Endodermal cell (in vitro differentiated cells): ENCODE measurements around the gene MOB1A. TPM values are rescaled to one million over a fixed set of nuclear protein-coding genes. Genes with fewer than 3 reads are reported as not detected.

ENCODE experiments used
- DNase-seq: peaks from one replicate; pipeline ENCODE4 v3.0.0-alpha.2; 2017
- H3K27ac ChIP-seq: 2 replicates; pipeline ENCODE4 v1.5.1; 2013; ENCODE audit warnings: mild to moderate bottlenecking, low read depth, low read length, moderate library complexity
- H3K27me3 ChIP-seq: 2 replicates; pipeline ENCODE4 v1.6.1; 2013; ENCODE audit warnings: mild to moderate bottlenecking, low read length, moderate library complexity; ENCODE audit not compliant: insufficient read depth, control insufficient read depth, poor library complexity, severe bottlenecking
- H3K36me3 ChIP-seq: 2 replicates; pipeline ENCODE4 v1.7.0; 2013; ENCODE audit warnings: mild to moderate bottlenecking, low read length, moderate library complexity; ENCODE audit not compliant: control insufficient read depth, insufficient read depth
- H3K4me1 ChIP-seq: one replicate; pipeline ENCODE4 v1.7.0; 2013; ENCODE audit warnings: low read length; ENCODE audit not compliant: control insufficient read depth, insufficient read depth
- H3K4me3 ChIP-seq: 2 replicates; pipeline ENCODE4 v1.5.1; 2013; ENCODE audit warnings: mild to moderate bottlenecking, low read length, moderate library complexity
- H3K9ac ChIP-seq: 2 replicates; pipeline ENCODE4 v1.6.1; 2013; ENCODE audit warnings: mild to moderate bottlenecking, low read length, moderate library complexity; ENCODE audit not compliant: poor library complexity, severe bottlenecking; ENCODE audit errors: extremely low read depth
- H3K9me3 ChIP-seq: 2 replicates; pipeline ENCODE4 v1.6.1; 2013; ENCODE audit warnings: mild to moderate bottlenecking, low read length, moderate library complexity; ENCODE audit not compliant: control insufficient read depth
- H3K27ac Mint-ChIP-seq: 2 replicates; pipeline ENCODE4 v1.8.0; 2020; ENCODE audit warnings: mixed read lengths
- H3K27me3 Mint-ChIP-seq: 2 replicates; pipeline ENCODE4 v1.8.0; 2021; ENCODE audit warnings: mild to moderate bottlenecking, mixed read lengths; ENCODE audit not compliant: insufficient read depth
- H3K36me3 Mint-ChIP-seq: 2 replicates; pipeline ENCODE4 v1.8.0; 2020; ENCODE audit warnings: low read depth, mixed read lengths
- H3K4me1 Mint-ChIP-seq: 2 replicates; pipeline ENCODE4 v1.8.0; 2020; ENCODE audit warnings: mixed read lengths
- H3K4me3 Mint-ChIP-seq: 2 replicates; pipeline ENCODE4 v1.8.0; 2020; ENCODE audit warnings: mild to moderate bottlenecking, moderate library complexity, mixed read lengths
- H3K9me3 Mint-ChIP-seq: 2 replicates; pipeline ENCODE4 v1.8.0; 2020; ENCODE audit warnings: mild to moderate bottlenecking, mixed read lengths
- WGBS, 2 experiments: methylation state at CpG; one replicate each; pipeline versions ENCODE4 v1.1.5 to v1.1.7; 2013; ENCODE audit warnings: missing lambda C conversion rate in 2 of 2, mixed read lengths in 1 of 2; ENCODE audit not compliant: insufficient coverage in 1 of 2, insufficient read length in 1 of 2; 5-methylcytosine and 5-hydroxymethylcytosine counted together
- total RNA-seq, 2 donors: library from RNA; stranded (reverse); fragmentation: NEBNext Ultra II Directional in 1 of 2; extraction: Animal tissue kit (Norgen Biotek cat#: 25700) in 1 of 2; gene quantifications; 2 replicates in 1 of 2; 3 replicates in 1 of 2; pipeline ENCODE4 v1.2.1, GENCODE V29; 2021
- TF ChIP-seq, protein P1 (sequence below): fragments of 200-600 bp; sonication (generic); conservative IDR thresholded peaks from 2 replicates; pipeline ENCODE4 v1.5.0; 2021; ENCODE audit warnings: antibody characterized with exemption, mild to moderate bottlenecking

The MOB1A gene
- total RNA-seq, 2 donors from 2014 or later = 92.3 to 125 TPM

DNA sequence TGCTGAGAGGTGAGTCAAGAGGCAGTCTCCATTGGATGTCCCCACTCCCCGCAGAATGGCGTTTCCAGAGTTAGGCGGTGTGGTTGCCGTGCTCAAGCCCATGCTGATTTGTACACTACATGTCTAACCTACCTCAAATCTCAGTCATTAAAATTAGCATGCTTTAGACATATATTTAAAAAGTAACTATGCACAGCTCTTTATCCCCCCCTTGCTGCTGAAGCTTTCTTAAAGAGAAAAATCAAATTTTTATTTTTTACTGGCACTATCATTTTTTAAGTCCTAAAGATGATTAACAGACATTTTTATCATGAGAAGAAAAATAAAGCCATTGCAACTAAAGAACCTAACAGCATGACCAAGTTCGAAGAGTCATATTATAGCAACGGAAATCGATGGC lies 73.8 kb downstream of the MOB1A start:
- Mint-ChIP-seq H3K27me3 (no peaks in the 10 kb centered on the region), H3K4me1 (peaks cover 18% of the 10 kb centered on the region), H3K36me3 (peaks cover 28% of the 10 kb centered on the region), H3K9me3 (no peaks in the 10 kb centered on the region), H3K27ac (no peak overlapping the region), H3K4me3 (no peak overlapping the region)
- Histone ChIP-seq H3K9me3 (no peaks in the 10 kb centered on the region), H3K4me3 (no peak overlapping the region), H3K27me3 (no peaks in the 10 kb centered on the region), H3K36me3 (peaks cover 29% of the 10 kb centered on the region), H3K4me1 (peaks cover 3% of the 10 kb centered on the region), H3K9ac (no peak overlapping the region), H3K27ac (no peak overlapping the region)
- TF ChIP-seq, protein P1, sequence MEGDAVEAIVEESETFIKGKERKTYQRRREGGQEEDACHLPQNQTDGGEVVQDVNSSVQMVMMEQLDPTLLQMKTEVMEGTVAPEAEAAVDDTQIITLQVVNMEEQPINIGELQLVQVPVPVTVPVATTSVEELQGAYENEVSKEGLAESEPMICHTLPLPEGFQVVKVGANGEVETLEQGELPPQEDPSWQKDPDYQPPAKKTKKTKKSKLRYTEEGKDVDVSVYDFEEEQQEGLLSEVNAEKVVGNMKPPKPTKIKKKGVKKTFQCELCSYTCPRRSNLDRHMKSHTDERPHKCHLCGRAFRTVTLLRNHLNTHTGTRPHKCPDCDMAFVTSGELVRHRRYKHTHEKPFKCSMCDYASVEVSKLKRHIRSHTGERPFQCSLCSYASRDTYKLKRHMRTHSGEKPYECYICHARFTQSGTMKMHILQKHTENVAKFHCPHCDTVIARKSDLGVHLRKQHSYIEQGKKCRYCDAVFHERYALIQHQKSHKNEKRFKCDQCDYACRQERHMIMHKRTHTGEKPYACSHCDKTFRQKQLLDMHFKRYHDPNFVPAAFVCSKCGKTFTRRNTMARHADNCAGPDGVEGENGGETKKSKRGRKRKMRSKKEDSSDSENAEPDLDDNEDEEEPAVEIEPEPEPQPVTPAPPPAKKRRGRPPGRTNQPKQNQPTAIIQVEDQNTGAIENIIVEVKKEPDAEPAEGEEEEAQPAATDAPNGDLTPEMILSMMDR = no peak
- 97 to 100% methylated on average over 4 to 7 of the region's 7 CpGs for WGBS, 2 experiments
- DNase-seq = no peak

DNA sequence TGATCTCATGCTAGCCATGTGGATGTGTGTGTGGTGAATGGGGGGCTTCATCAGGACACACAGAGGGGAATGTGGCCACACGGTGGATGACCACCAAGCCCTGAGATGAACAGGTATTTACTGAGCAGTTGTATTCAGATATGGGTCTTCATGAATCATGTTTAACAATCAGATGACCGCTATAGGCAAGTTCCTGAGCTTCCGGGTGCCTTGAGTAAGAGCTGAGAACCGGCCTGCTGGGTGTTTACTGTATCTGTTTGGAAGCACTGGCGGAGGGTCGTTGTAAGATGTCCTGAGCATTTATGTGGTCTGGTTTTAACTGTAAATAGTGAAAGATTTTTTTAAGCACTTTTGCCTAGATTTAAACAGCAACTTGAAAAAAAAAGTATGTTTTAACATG lies 74.9 kb downstream of the MOB1A start:
- H3K36me3 Mint-ChIP-seq = peaks cover 38% of the 10 kb centered on the region
- no peaks in the 10 kb centered on the region for H3K27me3 Mint-ChIP-seq
- no peaks in the 10 kb centered on the region for H3K9me3 ChIP-seq
- no peaks in the 10 kb centered on the region for H3K27me3 ChIP-seq
- H3K27ac Mint-ChIP-seq = no peak overlapping the region
- peaks cover 3% of the 10 kb centered on the region for H3K4me1 ChIP-seq
- peaks cover 32% of the 10 kb centered on the region for H3K36me3 ChIP-seq
- no peaks in the 10 kb centered on the region for H3K9me3 Mint-ChIP-seq
- H3K4me3 Mint-ChIP-seq = no peak overlapping the region
- peaks cover 18% of the 10 kb centered on the region for H3K4me1 Mint-ChIP-seq
- WGBS, 2 experiments = 93 to 97% methylated on average over 4 to 6 of the region's 6 CpGs
- TF ChIP-seq, protein P1 = no peak
- no peak overlapping the region for H3K4me3 ChIP-seq
- no peak overlapping the region for H3K9ac ChIP-seq
- DNase-seq = peak; percentile 18
- no peak overlapping the region for H3K27ac ChIP-seq

Other genes starting within 250 kb of the MOB1A start
- 10 to 100 TPM; 23.5 to 26.3 TPM for gene TET3, start 194.0 kb downstream of the MOB1A start, total RNA-seq
- 10 to 100 TPM; 42.5 to 43.2 TPM for gene BOLA3, start 31.0 kb downstream of the MOB1A start, total RNA-seq
- 10 to 100 TPM; 77.4 to 84.5 TPM for gene MTHFD2, start 19.7 kb upstream of the MOB1A start, total RNA-seq
- gene SLC4A5, start 164.5 kb upstream of the MOB1A start, total RNA-seq = 1 to 10 TPM; 2.5 to 3.7 TPM
- gene DCTN1, start 201.4 kb upstream of the MOB1A start, total RNA-seq = 100 to 1,000 TPM; 159 to 213 TPM
- gene C2orf81, start 242.7 kb upstream of the MOB1A start, total RNA-seq = 1 to 10 TPM; 3.8 to 4.8 TPM
- gene WDR54, start 242.9 kb upstream of the MOB1A start, total RNA-seq = 10 to 100 TPM; 43.1 to 69.4 TPM